ENCODE measurements around the gene MS4A1. TPM values are rescaled to one million over a fixed set of nuclear protein-coding genes. Genes with fewer than 3 reads are reported as not detected.
"Not testable (repeated sequence)": the region's sequence is repeated elsewhere in the genome, so short reads cannot be mapped to it uniquely, and the experiment has no call there.

The MS4A1 gene
- polyA plus RNA-seq, 1 experiment: not detected

DNA sequence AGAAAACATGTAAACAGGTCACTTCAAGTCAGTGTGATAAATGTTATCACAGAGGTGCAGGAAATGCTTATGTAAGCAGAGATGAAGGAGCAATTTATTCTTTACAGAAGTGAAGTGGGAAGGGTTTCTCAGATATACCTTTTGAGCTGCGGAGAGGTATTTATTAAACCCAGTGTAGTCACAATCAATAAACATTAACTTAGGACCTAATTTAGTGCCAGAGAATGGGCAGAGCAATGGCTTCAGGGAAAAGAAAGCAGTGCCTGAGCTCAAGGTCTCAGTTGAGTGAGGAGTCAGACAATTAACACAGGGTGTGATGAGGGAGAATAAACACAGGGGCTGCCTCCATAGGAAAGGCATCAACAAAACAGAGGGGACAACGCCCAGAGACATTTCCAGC lies 24.4 kb upstream of the MS4A1 start:
- TF ChIP-seq, protein P1, sequence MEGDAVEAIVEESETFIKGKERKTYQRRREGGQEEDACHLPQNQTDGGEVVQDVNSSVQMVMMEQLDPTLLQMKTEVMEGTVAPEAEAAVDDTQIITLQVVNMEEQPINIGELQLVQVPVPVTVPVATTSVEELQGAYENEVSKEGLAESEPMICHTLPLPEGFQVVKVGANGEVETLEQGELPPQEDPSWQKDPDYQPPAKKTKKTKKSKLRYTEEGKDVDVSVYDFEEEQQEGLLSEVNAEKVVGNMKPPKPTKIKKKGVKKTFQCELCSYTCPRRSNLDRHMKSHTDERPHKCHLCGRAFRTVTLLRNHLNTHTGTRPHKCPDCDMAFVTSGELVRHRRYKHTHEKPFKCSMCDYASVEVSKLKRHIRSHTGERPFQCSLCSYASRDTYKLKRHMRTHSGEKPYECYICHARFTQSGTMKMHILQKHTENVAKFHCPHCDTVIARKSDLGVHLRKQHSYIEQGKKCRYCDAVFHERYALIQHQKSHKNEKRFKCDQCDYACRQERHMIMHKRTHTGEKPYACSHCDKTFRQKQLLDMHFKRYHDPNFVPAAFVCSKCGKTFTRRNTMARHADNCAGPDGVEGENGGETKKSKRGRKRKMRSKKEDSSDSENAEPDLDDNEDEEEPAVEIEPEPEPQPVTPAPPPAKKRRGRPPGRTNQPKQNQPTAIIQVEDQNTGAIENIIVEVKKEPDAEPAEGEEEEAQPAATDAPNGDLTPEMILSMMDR (IDR thresholded peaks at IDR 0.05; ENCODE audit: insufficient read depth, low read depth, low read length): no peak
- ChIA-PET CTCF (no interaction called here), POLR2A (no interaction called here)
- Histone ChIP-seq H3K4me3 (ENCODE audit: low read depth, low read length) (no peak overlapping the region), H3K36me3 (ENCODE audit: control insufficient read depth, insufficient read depth, low read length) (no peaks in the 10 kb centered on the region), H3K27me3 (ENCODE audit: control insufficient read depth, insufficient read depth, low read length) (no peaks in the 10 kb centered on the region)
- DNase-seq (ENCODE audit: low read depth): no peak

- TF ChIP-seq, protein P1 (IDR thresholded peaks at IDR 0.05; ENCODE audit: insufficient read depth, low read depth, low read length): no peak
These were observed 22.2 kb upstream of the MS4A1 start for GRCh38 chr11:60433401-60433800.

GRCh38 chr11:60447070-60447469 lies 8.6 kb upstream of the MS4A1 start:
- no peaks in the 10 kb centered on the region for H3K36me3 ChIP-seq (ENCODE audit: control insufficient read depth, insufficient read depth, low read length)
- no peak overlapping the region for H3K4me3 ChIP-seq (ENCODE audit: low read depth, low read length)
- ChIA-PET POLR2A (no interaction called here), CTCF (no interaction called here)
- H3K27me3 ChIP-seq (ENCODE audit: control insufficient read depth, insufficient read depth, low read length): no peaks in the 10 kb centered on the region
- no peak for DNase-seq (ENCODE audit: low read depth)
- TF ChIP-seq, protein P1 (IDR thresholded peaks at IDR 0.05; ENCODE audit: insufficient read depth, low read depth, low read length): no peak

More at GRCh38 chr11:60433401-60433800, 22.2 kb upstream of the MS4A1 start:
- H3K4me3 ChIP-seq (ENCODE audit: low read depth, low read length): no peak overlapping the region
- H3K27me3 ChIP-seq (ENCODE audit: control insufficient read depth, insufficient read depth, low read length): no peaks in the 10 kb centered on the region
- ChIA-PET POLR2A (no interaction called here), CTCF (no interaction called here)
- H3K36me3 ChIP-seq (ENCODE audit: control insufficient read depth, insufficient read depth, low read length): no peaks in the 10 kb centered on the region
- no peak for DNase-seq (ENCODE audit: low read depth)

DNA sequence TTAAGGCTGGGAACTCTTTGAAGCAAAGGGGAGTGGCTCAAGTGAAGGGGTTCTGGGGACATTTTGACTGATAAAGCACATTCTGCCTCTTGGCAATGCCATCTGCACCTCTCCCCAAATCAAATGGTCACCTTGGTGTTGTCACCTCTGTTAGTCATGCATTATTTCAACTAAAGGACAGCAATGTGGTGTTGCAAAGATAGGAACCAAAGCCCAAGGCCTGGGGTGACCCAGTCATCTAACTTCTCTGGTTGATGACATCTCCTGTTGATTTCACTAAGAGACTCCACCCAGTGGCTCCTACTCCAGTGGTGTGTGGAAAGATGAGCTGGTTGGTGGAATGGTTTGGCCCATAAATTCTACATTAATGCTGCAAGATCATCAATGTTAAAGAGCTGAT lies 7.8 kb upstream of the MS4A1 start:
- TF ChIP-seq, protein P1 (IDR thresholded peaks at IDR 0.05; ENCODE audit: insufficient read depth, low read depth, low read length): no peak
- ChIA-PET CTCF (no interaction called here), POLR2A (no interaction called here)
- no peaks in the 10 kb centered on the region for H3K27me3 ChIP-seq (ENCODE audit: control insufficient read depth, insufficient read depth, low read length)
- DNase-seq (ENCODE audit: low read depth): no peak
- no peaks in the 10 kb centered on the region for H3K36me3 ChIP-seq (ENCODE audit: control insufficient read depth, insufficient read depth, low read length)
- no peak overlapping the region for H3K4me3 ChIP-seq (ENCODE audit: low read depth, low read length)

DNA sequence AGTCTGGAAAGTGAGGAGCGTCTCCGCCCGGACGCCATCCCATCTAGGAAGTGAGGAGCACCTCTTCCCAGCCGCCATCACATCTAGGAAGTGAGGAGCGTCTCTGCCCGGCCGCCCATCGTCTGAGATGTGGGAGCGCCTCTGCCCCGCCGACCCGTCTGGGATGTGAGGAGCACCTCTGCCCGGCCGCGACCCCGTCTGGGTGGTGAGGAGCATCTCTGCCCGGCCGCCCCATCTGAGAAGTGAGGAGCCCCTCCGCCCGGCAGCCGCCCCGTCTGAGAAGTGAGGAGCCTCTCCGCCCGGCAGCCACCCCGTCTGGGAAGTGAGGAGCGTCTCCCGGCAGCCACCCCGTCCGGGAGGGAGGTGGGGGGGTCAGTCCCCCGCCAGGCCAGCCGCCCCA lies 4.5 kb upstream of the MS4A1 start:
- H3K4me3 ChIP-seq (ENCODE audit: low read depth, low read length); H3K36me3 ChIP-seq (ENCODE audit: control insufficient read depth, insufficient read depth, low read length); H3K27me3 ChIP-seq (ENCODE audit: control insufficient read depth, insufficient read depth, low read length); POLR2A ChIA-PET; DNase-seq (ENCODE audit: low read depth); CTCF ChIA-PET: not testable (repeated sequence)

GRCh38 chr11:60454212-60454611 lies 1.4 kb upstream of the MS4A1 start:
- CTCF ChIA-PET: no interaction called here
- H3K27me3 ChIP-seq (ENCODE audit: control insufficient read depth, insufficient read depth, low read length): no peaks in the 10 kb centered on the region
- no peaks in the 10 kb centered on the region for H3K36me3 ChIP-seq (ENCODE audit: control insufficient read depth, insufficient read depth, low read length)
- H3K4me3 ChIP-seq (ENCODE audit: low read depth, low read length): no peak overlapping the region
- POLR2A ChIA-PET: no interaction called here
- DNase-seq (ENCODE audit: low read depth): no peak
- TF ChIP-seq, protein P1 (IDR thresholded peaks at IDR 0.05; ENCODE audit: insufficient read depth, low read depth, low read length): no peak

All from BJ (cell line).